DMS53 (cell line): ENCODE data around the gene SLC7A6OS.

ENCODE experiments used
- DNase-seq: peaks from one replicate; lab custom pipeline; 2025; lab: John Stamatoyannopoulos, UW

Gene SLC7A6OS

DNA sequence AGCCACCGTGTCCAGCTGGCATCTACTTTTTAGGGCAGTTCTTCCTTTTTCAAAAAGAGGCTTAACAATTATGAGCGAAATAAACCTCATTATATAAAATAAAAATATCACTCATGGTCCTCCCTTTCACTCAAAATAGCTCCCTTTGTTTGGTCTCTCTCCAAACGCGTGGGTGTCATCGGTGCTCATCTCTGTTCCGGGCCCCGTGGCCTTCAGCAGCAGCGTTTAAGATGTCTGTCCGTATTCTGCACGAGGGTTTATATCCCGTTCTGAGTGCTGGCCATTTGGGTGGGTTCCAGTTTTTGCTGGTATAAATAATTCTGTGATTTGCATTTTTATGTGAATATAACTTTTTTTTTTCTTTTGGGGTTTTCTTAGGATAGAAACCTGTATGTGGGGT lies 33.5 kb upstream of the SLC7A6OS start:
- DNase-seq: no peak

DNA sequence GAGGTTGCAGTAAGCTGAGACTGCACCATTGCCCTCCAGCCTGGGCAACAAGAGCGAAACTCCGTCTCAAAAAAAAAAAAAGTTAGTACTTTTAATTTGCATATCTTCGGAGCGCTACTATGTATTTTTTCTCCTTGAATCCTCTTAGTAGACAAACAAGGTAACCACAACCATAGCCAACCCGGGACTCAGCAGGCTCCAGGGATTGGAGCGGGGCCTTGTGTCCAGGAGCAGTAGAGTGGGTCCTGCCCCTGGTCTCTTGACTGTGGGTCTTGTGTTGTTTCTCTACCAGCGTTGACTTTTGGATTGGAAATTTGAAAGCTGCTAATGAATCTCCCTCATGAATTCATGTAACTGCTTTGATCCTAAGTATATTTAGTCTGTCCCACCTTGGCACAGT lies 32.4 kb upstream of the SLC7A6OS start:
- no peak for DNase-seq

DNA sequence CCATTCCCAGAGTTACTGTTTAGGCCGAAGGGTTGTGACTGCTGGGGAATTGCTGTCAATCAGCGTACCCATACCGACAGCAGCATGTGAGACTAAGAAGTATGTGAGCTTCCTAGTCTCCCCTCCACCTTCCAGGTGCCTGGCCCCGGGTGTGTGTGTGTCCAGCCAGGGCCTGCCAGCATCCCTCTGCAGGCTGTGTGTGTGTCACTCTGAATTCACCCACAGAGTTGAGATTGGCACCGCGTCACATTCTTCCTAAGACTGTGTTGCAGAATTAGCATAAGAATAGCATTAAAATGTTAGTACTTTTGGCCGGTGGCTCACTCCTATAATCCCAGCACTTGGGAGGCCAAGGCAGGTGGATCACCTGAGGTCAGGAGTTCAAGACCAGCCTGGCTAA lies 31.9 kb upstream of the SLC7A6OS start:
- no peak for DNase-seq

DNA sequence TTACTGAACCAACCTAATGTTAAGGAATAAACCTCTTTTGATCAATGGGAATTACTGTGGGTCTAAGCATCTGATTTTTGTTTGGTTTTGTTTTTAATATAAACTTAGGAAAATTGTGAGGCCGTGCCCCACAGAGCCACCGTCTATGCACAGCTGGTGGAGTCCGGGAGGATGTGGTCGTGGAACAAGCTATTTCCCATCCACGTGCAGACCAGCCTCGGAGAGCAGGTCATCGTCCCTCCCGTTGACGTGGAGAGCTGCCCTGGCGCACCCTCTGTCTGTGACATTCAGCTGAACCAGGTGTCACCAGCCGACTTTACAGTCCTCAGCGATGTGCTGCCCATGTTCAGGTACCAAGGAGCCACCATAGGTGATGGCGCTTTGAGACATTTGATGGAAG lies 28.5 kb upstream of the SLC7A6OS start:
- DNase-seq: no peak

DNA sequence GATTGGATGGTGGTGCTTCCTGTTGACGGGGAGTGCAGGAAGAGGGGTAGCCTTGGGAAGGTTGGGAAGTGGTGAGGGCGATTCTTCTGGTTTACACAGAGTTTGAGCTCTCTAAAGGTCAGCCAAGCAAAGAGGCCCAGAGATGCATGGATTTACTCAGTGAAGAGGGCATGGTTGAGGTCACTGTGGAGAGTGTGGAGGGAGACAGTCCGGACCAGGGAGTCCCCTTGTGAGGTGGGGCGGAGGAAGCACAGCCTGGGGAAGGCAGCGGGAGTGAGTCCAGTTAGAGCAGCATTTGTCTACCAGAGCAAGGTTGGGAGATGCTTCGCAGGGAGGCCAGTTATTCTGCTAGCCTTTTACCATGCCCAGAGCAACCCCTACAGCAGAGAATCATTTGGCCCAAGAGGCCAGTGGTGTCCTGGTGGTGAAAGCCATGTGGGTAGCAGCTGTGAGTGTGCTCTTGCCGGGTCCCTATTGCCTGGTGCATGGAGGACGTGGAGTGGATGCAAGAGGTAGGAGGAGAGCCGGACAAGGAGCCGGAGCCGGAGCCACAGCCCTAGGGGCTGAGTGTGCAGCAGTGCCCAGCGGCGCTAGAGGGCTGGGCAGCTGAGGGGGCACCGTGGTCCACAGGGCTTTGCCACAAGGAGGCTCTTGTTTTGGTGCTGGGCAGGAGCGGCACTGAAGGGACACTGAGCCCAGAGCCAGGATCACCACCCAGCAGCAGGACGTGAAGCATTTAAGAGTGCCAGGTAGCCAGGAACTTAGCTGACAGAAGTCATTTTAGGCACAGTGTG lies 27.8 kb upstream of the SLC7A6OS start:
- no peak for DNase-seq

DNA sequence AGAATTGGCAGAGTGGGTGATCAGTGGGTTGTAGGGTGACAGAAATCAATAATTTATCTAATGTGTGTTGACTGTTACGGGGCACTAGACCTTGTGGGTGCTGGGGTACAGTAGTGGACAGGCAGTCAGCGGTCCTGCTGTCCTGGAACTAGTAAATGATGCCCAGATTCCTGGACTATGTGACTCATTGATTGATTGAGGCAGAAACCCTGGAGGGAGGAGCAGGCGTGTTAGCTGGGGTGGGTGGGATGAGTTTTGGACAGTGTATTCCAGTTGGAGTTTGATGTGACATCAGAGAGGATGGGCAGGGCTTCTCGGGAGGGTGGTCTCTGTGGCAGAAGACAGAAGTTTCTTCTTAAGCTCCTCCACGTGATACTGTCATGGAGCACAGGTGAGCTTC lies 24.4 kb upstream of the SLC7A6OS start:
- DNase-seq: no peak

DNA sequence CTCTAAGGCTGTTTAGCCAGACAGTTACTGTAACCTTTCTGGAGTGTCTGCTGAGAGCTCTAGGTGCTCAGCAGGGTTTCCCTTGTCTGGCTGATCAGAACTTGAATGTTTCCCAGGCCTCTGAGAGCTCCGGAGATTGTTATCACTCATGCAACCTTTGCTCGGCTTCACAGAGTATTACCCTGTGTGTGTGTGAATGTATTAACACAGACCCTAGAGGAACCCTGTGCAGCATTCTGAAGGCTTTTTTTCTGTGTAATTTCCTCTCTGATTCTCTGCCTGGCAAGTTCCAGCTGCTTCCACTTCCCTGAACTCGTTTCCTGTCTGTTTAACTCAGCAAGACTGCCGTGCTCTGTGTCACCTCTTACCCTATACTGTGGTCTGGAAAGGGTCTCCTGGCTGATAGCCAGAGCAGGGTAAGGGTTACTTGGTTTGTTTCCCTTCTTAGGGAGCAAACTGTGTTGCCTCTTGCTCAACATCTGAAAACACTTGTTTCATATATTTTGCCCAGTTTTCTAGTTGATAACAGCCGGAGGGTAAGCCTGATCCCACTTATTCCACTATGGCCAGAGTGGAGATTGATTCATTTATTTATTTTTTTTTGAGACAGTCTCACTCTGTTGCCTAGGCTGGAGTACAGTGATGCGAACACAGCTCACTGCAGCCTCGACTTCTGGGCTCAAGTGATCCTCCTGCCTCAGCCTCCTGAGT lies 21.8 kb upstream of the SLC7A6OS start:
- no peak for DNase-seq

DNA sequence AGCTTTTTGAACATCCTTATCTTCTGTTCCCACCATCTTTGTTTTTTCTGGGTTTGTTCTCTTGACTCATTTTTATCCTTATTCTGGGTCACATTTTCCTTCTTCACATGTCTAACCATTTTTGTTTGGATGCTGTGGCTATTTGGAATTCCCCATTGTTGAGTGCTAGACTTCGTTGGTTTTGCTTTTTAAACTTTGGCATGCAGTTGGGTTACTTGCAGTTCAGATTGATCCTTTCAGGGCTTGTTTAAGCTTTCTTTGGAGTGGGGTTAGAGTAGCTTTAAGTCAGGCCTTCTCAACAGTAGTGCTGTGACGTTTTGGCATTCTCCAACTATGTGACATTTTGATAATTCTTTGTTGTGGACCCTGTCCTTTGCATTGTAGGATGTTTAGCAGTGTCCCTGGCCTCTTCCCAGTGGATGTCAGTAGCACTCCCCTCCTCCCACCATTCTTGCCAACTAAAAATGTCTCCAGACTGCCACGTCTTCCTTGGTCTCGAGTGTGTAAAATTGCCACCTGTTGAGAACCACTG lies 21.2 kb upstream of the SLC7A6OS start:
- DNase-seq: no peak

DNA sequence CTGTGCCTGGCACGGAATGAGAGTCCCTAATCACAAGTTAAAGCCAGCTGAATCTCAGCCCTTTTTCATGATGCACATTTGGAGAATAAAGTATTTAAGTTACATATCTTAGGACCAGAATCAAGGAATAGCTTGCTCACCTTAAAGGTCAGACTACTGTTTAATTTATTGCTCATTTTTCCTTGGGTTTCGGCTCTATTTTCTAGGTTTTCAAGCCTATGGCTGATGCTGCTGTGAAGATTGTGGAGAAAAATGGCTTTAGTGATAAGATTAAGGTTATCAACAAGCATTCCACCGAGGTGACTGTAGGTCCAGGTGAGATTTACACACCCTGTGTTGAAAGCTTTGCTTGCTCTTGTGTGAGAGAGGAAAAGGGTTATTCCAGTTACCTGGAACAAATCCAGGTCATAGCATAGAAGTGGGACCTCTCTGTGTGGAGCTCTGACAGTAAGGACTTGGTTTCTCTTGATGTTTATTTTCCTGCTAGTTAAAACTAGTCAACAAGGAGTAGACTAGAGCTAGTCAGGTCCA lies 18.2 kb upstream of the SLC7A6OS start:
- DNase-seq: no peak

DNA sequence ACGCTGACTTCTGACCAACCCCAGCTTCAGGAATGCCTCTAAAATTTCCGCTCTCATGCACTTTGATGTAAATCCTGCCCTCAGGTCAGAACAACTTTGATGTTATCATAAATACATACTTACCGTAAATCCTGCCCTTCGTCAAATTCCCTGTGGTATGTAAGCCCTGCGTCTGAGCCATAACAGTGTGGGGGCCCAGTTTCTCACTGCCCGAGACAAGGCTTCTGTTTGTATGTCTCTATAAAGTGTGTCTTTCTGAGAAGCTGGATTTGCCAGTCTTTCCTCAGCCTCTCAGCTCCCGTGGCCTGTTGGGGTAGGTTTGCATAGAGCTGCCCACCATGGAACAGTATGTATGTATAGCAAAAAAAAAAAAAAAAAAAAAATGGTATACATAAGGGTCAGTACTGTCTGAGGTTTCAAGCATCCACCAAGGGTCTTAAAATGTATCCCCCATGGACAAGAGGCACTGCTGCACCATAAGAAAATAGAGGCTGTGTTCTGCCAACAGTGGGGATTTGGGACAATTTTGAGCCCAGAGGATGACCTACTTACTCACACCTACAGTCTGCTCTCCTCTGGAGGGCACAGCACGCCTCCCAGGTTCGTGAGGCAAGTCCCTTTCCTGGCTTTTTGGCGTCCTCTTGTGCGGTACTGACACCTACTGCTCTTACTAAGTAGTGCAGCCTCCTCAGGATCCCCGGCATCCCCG lies 17.6 kb upstream of the SLC7A6OS start:
- DNase-seq: peak; percentile 90

DNA sequence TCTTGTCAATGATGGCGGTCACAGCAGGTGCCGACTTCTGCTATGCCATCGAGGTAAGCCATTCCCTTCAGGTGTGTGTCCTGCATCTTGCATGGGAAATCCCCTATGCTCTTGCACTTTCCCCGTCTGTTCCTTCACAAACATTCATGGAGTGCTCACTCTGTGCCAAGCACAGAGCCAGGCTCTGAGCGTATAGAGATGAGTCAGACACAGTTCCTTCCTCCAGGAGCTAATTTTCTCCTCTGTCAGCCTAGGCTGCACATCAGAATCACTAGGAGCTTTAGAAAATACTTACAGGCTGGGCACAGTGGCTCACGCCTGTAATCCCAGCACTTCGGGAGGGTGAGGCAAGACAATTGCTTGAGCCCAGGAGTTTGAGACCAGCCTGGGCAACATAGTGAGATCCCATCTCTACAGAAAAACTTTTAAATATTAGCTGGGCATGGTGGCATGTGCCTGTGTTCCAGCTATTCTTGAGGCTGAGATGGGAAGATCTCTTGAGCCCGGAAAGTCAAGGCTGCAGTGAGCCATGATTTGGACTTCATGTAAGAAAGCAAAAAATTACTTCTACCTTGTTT lies 14.1 kb upstream of the SLC7A6OS start:
- DNase-seq: no peak

DNA sequence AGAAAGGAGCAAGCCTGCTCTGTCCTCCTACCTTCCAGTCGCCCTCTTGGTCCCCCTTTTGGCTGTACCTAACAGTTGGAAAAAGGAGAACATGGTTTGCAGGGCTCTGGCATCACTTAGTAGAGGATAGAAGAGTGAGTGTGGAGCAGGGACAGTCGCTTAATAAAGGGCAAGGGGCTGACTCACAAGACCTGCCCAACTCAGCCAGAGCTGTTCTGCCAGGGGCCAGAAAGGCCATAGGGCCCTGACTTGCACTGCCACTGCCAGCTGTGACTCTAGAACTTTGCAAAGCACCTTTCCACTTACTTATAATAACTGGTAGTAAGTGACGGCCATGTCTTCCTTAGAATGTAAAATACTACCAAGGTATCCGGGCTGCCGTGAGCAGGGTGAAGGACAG lies 13.6 kb upstream of the SLC7A6OS start:
- no peak for DNase-seq

DNA sequence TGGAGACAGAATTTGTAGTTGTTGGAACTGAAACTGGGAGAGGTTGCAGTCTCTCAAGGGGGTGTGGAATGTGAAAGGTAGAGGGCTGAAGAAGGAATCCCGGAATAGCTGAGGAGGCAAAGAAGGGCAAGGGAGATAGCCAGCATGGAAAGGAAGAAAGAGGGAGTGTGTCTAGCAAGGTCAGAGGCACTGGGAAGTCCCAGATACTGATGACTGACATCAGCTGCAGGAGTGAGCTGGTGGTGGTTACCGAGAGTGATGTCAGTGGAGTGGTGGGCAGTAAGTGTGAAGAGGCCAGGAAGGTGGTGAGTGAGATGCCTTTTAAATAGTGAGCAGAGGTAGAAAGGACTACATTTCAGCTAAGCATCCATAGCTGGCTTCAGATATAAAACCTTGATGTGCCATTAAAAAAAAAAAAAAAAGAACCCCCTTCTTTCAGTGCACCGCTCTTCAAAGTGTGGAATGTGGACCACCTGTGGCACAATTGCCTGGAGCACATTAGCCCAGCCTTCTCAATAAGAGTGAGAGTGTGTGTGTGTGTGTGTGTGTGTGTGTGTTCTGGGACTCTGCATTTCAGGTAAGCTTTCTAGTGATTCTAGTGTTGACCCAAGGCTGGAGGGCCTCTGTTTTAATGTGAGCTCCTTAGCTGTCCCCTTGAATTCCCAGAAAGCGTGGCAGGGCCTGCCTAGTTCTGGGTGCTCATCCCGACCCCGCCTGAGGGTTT lies 8.6 kb upstream of the SLC7A6OS start:
- peak; percentile 38 for DNase-seq

DNA sequence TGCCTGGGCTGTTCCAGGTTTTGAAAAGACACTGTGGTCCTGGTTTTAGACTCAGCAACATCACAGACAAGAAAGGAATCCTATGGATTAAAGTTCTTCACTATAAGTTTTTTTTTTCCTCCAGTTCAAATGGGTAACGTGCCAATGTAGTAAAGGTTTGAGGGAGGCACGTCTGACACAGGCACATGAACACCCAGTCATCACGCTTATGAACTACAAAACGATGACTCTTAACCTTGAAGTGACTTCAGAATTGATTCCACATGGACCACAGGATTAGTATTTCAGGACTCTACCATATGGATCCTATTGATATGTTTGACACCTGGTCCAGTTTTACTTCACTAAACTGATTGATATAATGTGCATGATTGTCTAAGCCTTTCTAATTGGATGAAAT lies 2.4 kb upstream of the SLC7A6OS start:
- DNase-seq: no peak

DNA sequence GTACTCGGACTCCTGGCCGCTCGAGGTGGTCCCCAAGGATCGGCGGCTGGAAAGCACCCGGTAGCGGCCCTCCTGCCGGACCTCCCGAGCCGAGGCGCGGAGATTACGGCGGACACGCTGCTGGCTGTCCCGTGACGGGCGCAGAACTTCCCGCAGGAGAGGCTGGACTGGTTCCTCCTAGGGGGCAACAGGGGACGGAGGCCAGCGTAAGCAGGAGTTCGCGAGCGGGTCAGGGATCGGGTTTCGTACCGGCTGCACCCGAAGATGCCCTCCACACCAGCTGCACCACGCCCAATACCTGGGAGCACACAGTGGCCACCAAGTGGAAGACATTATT lies 341 bp downstream of the SLC7A6OS start:
- DNase-seq: no peak

DNA sequence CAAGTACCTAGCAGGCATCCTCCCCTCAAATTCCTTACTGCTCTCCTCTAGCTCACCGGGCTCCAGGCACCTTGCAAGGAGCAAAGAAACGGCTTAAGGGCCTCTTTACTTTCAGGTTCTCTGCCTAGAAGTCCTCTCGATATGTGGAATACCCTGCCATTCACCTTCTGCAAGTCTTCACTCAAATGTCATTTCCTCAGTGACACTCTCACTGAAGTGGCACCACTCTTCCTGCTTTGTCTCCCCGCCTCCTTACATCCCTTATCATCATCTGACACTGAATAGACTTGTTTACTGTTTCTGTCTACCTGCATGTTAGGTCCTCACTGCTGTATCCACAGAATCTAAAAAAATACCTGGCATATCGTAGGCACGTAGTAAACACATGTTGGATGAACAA lies 947 bp downstream of the SLC7A6OS start:
- peak; percentile 15 for DNase-seq

DNA sequence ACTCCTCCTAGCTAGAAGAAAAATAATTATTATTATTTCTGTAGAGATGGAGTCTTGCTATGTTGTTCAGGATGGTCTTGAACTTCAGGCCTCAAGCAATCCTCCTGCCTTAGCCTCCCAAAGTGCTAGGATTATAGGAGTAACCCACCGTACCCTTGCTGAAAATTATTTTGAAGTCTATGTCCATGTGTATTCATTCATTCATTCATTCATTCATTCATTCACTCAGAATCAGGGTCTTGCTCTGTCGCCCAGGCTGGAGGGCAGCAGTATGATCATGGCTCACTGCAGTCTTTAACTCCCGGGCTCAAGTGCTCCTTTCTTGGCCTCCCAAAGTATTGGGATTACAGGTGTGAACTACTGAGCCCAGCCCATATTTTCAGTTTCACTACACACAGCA lies 4.1 kb downstream of the SLC7A6OS start:
- DNase-seq: no peak

DNA sequence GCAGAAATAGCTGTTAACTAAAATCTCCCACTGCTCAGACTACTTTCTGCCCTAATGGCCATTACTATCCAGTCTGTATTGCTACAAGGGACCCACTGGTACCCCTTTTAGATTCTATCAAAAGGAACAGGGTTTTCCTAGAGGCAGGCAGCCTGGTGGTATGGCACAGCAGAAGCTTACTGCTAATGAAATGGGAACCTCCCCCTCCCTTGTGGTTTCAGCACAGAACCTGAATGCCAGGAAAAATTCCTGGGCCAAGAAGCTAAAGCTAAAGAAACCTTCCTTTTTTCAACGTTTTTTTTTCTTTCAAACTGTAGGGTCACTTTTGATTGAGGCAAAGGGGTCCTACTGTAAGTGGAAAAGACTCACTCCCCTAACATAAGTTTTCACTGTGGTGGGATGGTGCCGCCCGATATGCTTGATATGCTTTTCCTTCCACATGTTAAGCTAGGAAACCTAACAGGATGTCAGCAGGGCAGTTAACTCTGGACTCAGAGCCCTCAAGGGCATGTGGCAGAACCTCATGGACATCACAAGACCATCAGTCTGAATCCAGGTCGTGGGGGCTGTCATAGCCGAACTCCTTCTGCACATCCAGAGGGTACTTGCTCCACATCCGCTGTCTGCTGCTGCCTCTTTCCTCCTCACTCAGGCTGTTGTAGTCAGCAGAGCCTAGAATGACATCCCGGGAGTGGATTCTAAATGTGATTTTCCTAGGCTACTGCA lies 9.8 kb downstream of the SLC7A6OS start:
- DNase-seq: no peak

DNA sequence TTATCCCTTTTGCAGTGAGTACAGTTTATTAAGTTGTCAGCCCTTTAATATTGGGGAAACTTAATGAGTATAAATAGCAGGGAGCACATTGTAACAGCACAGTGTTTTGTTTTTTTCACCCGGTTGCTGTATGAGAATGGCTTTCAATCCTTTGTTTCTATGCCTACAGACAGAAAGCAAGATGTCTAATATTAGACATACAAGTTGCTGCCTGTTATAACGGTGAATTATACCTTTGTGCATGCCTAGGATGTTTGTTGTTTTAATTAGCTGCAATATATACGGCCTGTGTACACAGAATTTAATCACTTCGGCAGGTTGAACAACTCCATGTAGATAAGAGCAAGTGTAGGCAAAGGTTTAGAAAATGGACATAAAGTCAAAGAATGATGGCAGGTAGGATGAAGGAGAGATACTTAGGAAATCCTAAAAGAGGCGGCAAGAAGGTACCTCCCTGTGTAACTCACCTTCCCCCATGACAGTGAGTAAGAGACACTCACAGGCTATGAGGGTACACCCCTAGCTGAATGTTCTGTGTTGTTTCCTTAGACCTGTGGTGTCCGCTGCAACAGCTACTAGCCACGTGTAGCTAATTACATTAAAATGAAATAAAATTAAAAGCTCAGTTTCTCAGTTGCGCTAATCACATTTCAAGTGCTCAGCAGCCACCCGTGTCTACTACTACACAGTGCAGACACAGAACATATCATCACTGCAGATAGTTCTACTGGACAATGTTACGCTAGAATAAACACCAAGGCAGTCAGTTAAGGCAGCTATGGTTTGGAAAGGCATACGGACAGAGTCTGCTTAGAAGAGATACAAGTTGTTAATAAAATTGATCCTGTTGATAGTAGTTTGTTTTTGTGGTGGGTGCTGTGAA lies 10.9 kb downstream of the SLC7A6OS start:
- DNase-seq: no peak
